Measurements from ENCODE around the gene PWWP2B. TPM values are rescaled to one million over a fixed set of nuclear protein-coding genes. Genes with fewer than 3 reads are reported as not detected.

The PWWP2B gene
- total and polyA plus RNA-seq, 2 of the 13 experiments (the other 11 are each of a cell fraction or from before 2014, with no cell fraction given): 2.3 to 4.7 TPM

DNA sequence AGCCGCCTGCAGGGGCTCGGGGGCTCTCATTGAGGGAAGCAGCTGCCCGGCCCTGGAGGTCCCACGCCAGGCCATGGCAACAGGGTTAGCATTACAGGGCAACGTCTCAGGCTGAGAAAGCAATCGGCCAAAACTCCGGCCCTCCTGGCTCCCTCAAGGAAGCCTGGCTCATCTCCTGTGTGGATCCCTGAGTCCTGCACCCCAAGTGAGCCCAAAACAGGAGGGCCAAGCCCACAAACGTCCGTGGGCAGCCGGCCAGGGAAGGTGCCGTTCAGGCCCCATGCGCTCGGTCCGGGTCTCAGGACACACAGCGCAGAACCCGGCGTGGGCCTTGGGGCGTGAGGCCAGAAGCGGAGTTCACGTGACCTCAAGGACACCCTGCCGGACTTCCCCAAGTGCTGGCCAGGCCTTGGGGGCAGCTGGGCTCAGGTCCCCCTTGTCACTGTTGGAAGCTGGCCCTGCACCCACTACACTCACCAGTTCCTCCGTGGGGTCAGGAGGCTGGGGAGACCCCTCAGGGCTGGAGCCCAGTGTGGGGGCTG is 8.0 kb upstream of the PWWP2B start (continued):
- TF ChIP-seq, protein P1, sequence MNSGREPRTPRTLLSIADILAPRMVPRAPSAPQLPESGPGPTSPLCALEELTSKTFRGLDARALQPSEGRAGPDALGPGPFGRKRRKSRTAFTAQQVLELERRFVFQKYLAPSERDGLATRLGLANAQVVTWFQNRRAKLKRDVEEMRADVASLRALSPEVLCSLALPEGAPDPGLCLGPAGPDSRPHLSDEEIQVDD (CRISPR knock-in tag; IDR thresholded peaks at IDR 0.05; ENCODE audit: borderline replicate concordance): no peak
- no peak for TF ChIP-seq KLF12 (CRISPR knock-in tag; IDR thresholded peaks at IDR 0.05; ENCODE audit: borderline replicate concordance)
- TF ChIP-seq, protein P2, sequence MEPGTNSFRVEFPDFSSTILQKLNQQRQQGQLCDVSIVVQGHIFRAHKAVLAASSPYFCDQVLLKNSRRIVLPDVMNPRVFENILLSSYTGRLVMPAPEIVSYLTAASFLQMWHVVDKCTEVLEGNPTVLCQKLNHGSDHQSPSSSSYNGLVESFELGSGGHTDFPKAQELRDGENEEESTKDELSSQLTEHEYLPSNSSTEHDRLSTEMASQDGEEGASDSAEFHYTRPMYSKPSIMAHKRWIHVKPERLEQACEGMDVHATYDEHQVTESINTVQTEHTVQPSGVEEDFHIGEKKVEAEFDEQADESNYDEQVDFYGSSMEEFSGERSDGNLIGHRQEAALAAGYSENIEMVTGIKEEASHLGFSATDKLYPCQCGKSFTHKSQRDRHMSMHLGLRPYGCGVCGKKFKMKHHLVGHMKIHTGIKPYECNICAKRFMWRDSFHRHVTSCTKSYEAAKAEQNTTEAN (CRISPR knock-in tag; conservative IDR thresholded peaks at IDR 0.05): no peak
- TF ChIP-seq CREM (IDR thresholded peaks at IDR 0.05): no peak
- TF ChIP-seq CREM (CRISPR knock-in tag; IDR thresholded peaks at IDR 0.05): no peak
- TF ChIP-seq, protein P3, sequence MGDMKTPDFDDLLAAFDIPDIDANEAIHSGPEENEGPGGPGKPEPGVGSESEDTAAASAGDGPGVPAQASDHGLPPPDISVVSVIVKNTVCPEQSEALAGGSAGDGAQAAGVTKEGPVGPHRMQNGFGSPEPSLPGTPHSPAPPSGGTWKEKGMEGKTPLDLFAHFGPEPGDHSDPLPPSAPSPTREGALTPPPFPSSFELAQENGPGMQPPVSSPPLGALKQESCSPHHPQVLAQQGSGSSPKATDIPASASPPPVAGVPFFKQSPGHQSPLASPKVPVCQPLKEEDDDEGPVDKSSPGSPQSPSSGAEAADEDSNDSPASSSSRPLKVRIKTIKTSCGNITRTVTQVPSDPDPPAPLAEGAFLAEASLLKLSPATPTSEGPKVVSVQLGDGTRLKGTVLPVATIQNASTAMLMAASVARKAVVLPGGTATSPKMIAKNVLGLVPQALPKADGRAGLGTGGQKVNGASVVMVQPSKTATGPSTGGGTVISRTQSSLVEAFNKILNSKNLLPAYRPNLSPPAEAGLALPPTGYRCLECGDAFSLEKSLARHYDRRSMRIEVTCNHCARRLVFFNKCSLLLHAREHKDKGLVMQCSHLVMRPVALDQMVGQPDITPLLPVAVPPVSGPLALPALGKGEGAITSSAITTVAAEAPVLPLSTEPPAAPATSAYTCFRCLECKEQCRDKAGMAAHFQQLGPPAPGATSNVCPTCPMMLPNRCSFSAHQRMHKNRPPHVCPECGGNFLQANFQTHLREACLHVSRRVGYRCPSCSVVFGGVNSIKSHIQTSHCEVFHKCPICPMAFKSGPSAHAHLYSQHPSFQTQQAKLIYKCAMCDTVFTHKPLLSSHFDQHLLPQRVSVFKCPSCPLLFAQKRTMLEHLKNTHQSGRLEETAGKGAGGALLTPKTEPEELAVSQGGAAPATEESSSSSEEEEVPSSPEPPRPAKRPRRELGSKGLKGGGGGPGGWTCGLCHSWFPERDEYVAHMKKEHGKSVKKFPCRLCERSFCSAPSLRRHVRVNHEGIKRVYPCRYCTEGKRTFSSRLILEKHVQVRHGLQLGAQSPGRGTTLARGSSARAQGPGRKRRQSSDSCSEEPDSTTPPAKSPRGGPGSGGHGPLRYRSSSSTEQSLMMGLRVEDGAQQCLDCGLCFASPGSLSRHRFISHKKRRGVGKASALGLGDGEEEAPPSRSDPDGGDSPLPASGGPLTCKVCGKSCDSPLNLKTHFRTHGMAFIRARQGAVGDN (CRISPR knock-in tag; IDR thresholded peaks at IDR 0.05): peak; percentile 77
- peak; percentile 10; the same call in 1 of the 2 replicates for TF ChIP-seq NFKB2 (CRISPR knock-in tag; IDR thresholded peaks at IDR 0.05; ENCODE audit: borderline replicate concordance)
- TF ChIP-seq, protein P4, sequence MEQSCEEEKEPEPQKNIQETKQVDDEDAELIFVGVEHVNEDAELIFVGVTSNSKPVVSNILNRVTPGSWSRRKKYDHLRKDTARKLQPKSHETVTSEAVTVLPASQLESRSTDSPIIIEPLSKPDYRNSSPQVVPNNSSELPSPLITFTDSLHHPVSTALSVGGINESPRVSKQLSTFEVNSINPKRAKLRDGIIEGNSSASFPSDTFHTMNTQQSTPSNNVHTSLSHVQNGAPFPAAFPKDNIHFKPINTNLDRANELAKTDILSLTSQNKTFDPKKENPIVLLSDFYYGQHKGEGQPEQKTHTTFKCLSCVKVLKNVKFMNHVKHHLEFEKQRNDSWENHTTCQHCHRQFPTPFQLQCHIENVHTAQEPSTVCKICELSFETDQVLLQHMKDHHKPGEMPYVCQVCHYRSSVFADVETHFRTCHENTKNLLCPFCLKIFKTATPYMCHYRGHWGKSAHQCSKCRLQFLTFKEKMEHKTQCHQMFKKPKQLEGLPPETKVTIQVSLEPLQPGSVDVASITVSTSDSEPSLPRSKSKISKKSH (CRISPR knock-in tag; IDR thresholded peaks at IDR 0.05; ENCODE audit: borderline replicate concordance): 0 out of 2 replicates have a peak, but pooled peaks have one; percentile 38
- no peak for TF ChIP-seq ATF1 (CRISPR knock-in tag; IDR thresholded peaks at IDR 0.05)
- TF ChIP-seq, protein P5, sequence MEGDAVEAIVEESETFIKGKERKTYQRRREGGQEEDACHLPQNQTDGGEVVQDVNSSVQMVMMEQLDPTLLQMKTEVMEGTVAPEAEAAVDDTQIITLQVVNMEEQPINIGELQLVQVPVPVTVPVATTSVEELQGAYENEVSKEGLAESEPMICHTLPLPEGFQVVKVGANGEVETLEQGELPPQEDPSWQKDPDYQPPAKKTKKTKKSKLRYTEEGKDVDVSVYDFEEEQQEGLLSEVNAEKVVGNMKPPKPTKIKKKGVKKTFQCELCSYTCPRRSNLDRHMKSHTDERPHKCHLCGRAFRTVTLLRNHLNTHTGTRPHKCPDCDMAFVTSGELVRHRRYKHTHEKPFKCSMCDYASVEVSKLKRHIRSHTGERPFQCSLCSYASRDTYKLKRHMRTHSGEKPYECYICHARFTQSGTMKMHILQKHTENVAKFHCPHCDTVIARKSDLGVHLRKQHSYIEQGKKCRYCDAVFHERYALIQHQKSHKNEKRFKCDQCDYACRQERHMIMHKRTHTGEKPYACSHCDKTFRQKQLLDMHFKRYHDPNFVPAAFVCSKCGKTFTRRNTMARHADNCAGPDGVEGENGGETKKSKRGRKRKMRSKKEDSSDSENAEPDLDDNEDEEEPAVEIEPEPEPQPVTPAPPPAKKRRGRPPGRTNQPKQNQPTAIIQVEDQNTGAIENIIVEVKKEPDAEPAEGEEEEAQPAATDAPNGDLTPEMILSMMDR (CRISPR knock-in tag; IDR thresholded peaks at IDR 0.05): no peak; the same call in 1 of the 2 replicates
- 0 out of 2 replicates have a peak, but pooled peaks have one; percentile 13 for TF ChIP-seq ETV5 (CRISPR knock-in tag; IDR thresholded peaks at IDR 0.05; ENCODE audit: borderline replicate concordance)
- TF ChIP-seq POLR2AphosphoS2 (IDR thresholded peaks at IDR 0.05; ENCODE audit: low read depth, low read length): no peak
- TF ChIP-seq SYNCRIP (IDR thresholded peaks at IDR 0.05; ENCODE audit: insufficient read depth, low read depth, low read length): no peak
- TF ChIP-seq RBM22 (optimal IDR thresholded peaks at IDR 0.05; ENCODE audit: low read length): no peak
- no peak for TF ChIP-seq ZNF724P (CRISPR knock-in tag; IDR thresholded peaks at IDR 0.05; ENCODE audit: borderline replicate concordance)
- no peak for TF ChIP-seq TSC22D2 (CRISPR knock-in tag; IDR thresholded peaks at IDR 0.05; ENCODE audit: borderline replicate concordance)
- TF ChIP-seq, protein P6, sequence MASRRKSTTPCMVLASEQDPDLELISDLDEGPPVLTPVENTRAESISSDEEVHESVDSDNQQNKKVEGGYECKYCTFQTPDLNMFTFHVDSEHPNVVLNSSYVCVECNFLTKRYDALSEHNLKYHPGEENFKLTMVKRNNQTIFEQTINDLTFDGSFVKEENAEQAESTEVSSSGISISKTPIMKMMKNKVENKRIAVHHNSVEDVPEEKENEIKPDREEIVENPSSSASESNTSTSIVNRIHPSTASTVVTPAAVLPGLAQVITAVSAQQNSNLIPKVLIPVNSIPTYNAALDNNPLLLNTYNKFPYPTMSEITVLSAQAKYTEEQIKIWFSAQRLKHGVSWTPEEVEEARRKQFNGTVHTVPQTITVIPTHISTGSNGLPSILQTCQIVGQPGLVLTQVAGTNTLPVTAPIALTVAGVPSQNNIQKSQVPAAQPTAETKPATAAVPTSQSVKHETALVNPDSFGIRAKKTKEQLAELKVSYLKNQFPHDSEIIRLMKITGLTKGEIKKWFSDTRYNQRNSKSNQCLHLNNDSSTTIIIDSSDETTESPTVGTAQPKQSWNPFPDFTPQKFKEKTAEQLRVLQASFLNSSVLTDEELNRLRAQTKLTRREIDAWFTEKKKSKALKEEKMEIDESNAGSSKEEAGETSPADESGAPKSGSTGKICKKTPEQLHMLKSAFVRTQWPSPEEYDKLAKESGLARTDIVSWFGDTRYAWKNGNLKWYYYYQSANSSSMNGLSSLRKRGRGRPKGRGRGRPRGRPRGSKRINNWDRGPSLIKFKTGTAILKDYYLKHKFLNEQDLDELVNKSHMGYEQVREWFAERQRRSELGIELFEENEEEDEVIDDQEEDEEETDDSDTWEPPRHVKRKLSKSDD (CRISPR knock-in tag; IDR thresholded peaks at IDR 0.05; ENCODE audit: low read depth): no peak
